NT2/D1 (cell line): ENCODE measurements around the gene HOXA10.

Experiments
- DNase-seq: peaks from one replicate; pipeline ENCODE4 v3.0.0-alpha.2; 2011; ENCODE audit warnings: low read depth, low spot score
- H3K27me3 ChIP-seq: 2 replicates; pipeline ENCODE4 v1.6.0; 2011; ENCODE audit warnings: mild to moderate bottlenecking; ENCODE audit not compliant: insufficient read length, insufficient read depth
- H3K36me3 ChIP-seq: 2 replicates; pipeline ENCODE4 v1.6.1; 2011; ENCODE audit warnings: mild to moderate bottlenecking, low read length, mixed read lengths; ENCODE audit not compliant: insufficient read depth, insufficient read length
- H3K4me1 ChIP-seq: 2 replicates; pipeline ENCODE4 v1.5.1; 2011; ENCODE audit not compliant: insufficient read depth, insufficient read length
- H3K4me3 ChIP-seq: 2 replicates; pipeline ENCODE4 v1.5.1; 2011; ENCODE audit warnings: low read depth; ENCODE audit not compliant: insufficient read length
- H3K9ac ChIP-seq: 2 replicates; pipeline ENCODE4 v1.6.0; 2011; ENCODE audit warnings: low read depth; ENCODE audit not compliant: insufficient read length
- H3K9me3 ChIP-seq: 2 replicates; pipeline ENCODE4 v1.5.1; 2011; ENCODE audit warnings: mild to moderate bottlenecking, low read length; ENCODE audit not compliant: insufficient read depth
- SUZ12 ChIP-seq: IDR thresholded peaks from 2 replicates; pipeline ENCODE4 v1.6.1; 2011; ENCODE audit not compliant: insufficient read length, insufficient read depth; ENCODE audit errors: extremely low read depth
- YY1 ChIP-seq: IDR thresholded peaks from 2 replicates; pipeline ENCODE4 v1.6.1; 2011; ENCODE audit not compliant: insufficient read length, insufficient read depth
- ZNF274 ChIP-seq: IDR thresholded peaks from 2 replicates; pipeline ENCODE4 v1.6.1; 2011; ENCODE audit warnings: mild to moderate bottlenecking, low read depth, low read length

HOXA10 gene

GRCh38 chr7:27193335-27194001 is 19.3 kb upstream of the HOXA10 start:
- Histone ChIP-seq H3K36me3 (no peaks in the 10 kb centered on the region), H3K9me3 (no peaks in the 10 kb centered on the region), H3K27me3 (peaks cover 100% of the 10 kb centered on the region), H3K9ac (no peak overlapping the region), H3K4me3 (no peak overlapping the region), H3K4me1 (peaks cover 13% of the 10 kb centered on the region)
- TF ChIP-seq ZNF274: no peak
- no peak for TF ChIP-seq YY1
- TF ChIP-seq SUZ12: peak; percentile 15
- DNase-seq: no peak

- Histone ChIP-seq H3K4me1 (peaks cover 19% of the 10 kb centered on the region), H3K4me3 (peak overlapping the region; percentile 27), H3K9ac (no peak overlapping the region), H3K9me3 (no peaks in the 10 kb centered on the region), H3K27me3 (peaks cover 100% of the 10 kb centered on the region), H3K36me3 (no peaks in the 10 kb centered on the region)
- TF ChIP-seq SUZ12 (peak; percentile 96), YY1 (no peak)
- no peak for DNase-seq
These were observed 18.6 kb upstream of the HOXA10 start for GRCh38 chr7:27192546-27193334.

DNA sequence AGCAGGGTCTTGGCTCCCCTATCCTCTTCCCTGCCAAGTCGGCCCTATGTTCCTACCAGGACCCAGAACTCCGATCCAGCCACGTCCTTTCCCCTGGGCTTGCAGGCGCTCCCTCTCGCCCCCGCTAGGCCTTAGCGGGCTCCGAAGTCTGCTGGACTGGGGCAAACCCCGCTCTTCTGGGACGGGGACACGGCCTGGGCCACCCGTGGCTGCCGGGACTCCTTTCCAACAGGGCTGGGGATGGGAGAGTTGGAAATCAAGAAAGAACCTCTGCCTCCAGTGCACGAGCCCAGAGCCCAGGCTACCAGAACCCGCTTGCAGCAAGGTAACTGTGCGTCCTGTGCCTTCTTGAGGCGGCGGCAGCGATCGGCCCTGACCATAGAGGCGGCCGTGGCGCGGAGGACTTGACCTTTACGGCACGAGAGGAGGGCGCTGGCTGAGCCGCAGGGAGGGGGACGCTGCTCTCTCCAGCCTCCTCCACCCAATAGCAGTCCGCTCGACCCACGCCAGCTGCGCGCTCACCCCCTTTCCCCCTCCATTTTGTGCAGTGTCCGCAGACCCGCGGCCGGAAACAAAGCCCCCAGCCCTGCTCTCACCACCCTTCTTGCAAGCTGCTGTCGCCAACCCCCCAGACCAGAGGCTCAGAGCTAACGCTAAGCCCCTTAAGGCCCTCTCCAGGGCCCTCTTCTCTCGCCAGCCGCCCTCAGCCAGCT is 17.9 kb upstream of the HOXA10 start:
- H3K9ac ChIP-seq: no peak overlapping the region
- no peaks in the 10 kb centered on the region for H3K36me3 ChIP-seq
- peaks cover 100% of the 10 kb centered on the region for H3K27me3 ChIP-seq
- no peak for DNase-seq
- no peaks in the 10 kb centered on the region for H3K9me3 ChIP-seq
- H3K4me3 ChIP-seq: peak overlapping the region; percentile 27
- TF ChIP-seq YY1 (no peak), ZNF274 (no peak), SUZ12 (peak; percentile 56)
- H3K4me1 ChIP-seq: peaks cover 21% of the 10 kb centered on the region

- no peak overlapping the region for H3K4me3 ChIP-seq
- peaks cover 21% of the 10 kb centered on the region for H3K4me1 ChIP-seq
- H3K9me3 ChIP-seq: no peaks in the 10 kb centered on the region
- no peak for DNase-seq
- H3K9ac ChIP-seq: no peak overlapping the region
- TF ChIP-seq ZNF274 (no peak), YY1 (no peak), SUZ12 (no peak)
- no peaks in the 10 kb centered on the region for H3K36me3 ChIP-seq
- H3K27me3 ChIP-seq: peaks cover 100% of the 10 kb centered on the region
These were observed 17.1 kb upstream of the HOXA10 start for GRCh38 chr7:27191161-27191731.

- Histone ChIP-seq H3K9ac (no peak overlapping the region), H3K4me1 (peaks cover 26% of the 10 kb centered on the region), H3K36me3 (no peaks in the 10 kb centered on the region), H3K9me3 (no peaks in the 10 kb centered on the region), H3K27me3 (peaks cover 100% of the 10 kb centered on the region), H3K4me3 (no peak overlapping the region)
- TF ChIP-seq SUZ12: peak; percentile 46
- no peak for TF ChIP-seq ZNF274
- DNase-seq: no peak
These were observed 16.1 kb upstream of the HOXA10 start for GRCh38 chr7:27189997-27190748.

DNA sequence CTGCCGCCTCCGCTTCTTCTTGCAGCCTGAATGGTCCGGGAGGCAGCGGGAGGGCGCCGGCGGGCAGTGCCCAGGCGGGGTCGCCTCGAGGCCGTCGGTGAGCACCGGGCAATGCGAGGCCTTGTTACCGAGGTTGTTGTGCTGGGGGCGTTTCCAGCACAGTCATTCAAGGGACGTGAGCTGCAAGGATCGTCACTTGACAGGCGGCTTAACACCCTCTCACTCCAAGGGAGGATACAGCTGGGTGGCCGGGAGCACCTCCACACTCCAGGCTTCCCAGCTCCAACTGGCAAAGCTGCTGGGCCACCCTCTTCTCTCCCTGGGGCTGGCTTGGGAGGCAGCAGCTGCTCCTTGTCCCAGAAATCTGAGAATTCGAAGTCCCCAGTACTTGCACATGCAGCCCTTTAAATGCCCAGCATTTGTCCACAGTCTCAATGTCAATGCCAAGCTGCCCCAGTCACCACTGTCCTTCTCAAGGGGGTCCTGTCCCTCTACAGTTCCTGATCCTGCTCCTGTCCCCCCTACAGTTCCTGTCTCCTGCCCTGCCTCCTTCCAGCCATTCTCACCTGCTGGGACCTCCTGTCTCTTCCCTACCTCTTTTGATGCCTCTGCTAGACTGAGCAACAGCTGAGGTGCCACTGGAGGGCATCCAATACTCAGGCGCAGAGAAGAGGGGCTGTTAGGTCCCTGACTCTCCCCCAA is 15.3 kb upstream of the HOXA10 start:
- Histone ChIP-seq H3K27me3 (peaks cover 100% of the 10 kb centered on the region), H3K9me3 (no peaks in the 10 kb centered on the region), H3K36me3 (no peaks in the 10 kb centered on the region), H3K4me3 (no peak overlapping the region), H3K4me1 (peaks cover 32% of the 10 kb centered on the region), H3K9ac (no peak overlapping the region)
- TF ChIP-seq SUZ12 (peak; percentile 56), ZNF274 (no peak)
- no peak for DNase-seq
